ENCODE data around the gene AMTN. TPM values are rescaled to one million over a fixed set of nuclear protein-coding genes. Genes with fewer than 3 reads are reported as not detected.

AMTN gene, protein sequence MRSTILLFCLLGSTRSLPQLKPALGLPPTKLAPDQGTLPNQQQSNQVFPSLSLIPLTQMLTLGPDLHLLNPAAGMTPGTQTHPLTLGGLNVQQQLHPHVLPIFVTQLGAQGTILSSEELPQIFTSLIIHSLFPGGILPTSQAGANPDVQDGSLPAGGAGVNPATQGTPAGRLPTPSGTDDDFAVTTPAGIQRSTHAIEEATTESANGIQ
- total RNA-seq (not detected), total RNA-seq (0 to 0.07 (median 0) reads per million in 172 experiments)
- polyA plus RNA-seq (2013, experiment 1 of 2): not detected
- not detected for polyA plus RNA-seq (2013, experiment 2 of 2)

DNA sequence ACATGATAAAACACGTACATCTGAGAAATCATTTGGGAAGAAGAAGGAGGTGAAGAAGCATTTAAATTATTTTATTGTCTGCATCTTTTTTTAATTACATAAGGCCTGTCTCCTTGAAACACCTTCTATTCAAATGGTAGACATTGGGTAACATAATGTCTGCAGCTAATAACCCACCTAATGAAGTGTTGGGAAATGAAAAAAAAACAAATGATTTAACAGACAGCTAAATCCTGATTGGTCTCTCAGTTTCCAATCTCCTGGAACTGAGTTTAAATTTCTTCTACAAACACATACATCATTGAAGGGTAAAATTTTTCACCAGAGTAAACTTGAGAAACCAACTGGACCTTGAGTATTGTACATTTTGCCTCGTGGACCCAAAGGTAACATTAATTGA is at the start of gene AMTN:
Gene AMTN (plus strand): TSS at position 301 of the 400 bp plus-strand sequence. CDS start 209 bp downstream, outside the sequence.
- Histone ChIP-seq H3K36me3 (ENCODE audit: insufficient read depth, low read length) (no peaks in the 10 kb centered on the region), H3K4me1 (ENCODE audit: insufficient read depth, low read length) (no peaks in the 10 kb centered on the region), H3K27ac (ENCODE audit: low read depth in 1 of 2, low read length in 2 of 2) (no peak within 1 kb of the TSS), H3K9me3 (ENCODE audit: control insufficient read depth in 1 of 2, insufficient read depth in 1 of 2, low read length in 2 of 2) (no peaks in the 10 kb centered on the region), H3K27me3 (ENCODE audit: control insufficient read depth in 1 of 2, insufficient read depth in 2 of 2, low read length in 2 of 2) (no peaks in the 10 kb centered on the region), H3K4me3 (ENCODE audit: low read length) (no peak within 1 kb of the TSS)
- no peak for DNase-seq
- intact Hi-C loops (cut with DNase I, micrococcal nuclease): no loop called here
- no peaks in the 10 kb centered on the region for H3K36me3 Mint-ChIP-seq (ENCODE audit: low read depth)
- no peaks in the 10 kb centered on the region for H3K4me1 Mint-ChIP-seq (ENCODE audit: low read depth)
- TF ChIP-seq, protein P1, sequence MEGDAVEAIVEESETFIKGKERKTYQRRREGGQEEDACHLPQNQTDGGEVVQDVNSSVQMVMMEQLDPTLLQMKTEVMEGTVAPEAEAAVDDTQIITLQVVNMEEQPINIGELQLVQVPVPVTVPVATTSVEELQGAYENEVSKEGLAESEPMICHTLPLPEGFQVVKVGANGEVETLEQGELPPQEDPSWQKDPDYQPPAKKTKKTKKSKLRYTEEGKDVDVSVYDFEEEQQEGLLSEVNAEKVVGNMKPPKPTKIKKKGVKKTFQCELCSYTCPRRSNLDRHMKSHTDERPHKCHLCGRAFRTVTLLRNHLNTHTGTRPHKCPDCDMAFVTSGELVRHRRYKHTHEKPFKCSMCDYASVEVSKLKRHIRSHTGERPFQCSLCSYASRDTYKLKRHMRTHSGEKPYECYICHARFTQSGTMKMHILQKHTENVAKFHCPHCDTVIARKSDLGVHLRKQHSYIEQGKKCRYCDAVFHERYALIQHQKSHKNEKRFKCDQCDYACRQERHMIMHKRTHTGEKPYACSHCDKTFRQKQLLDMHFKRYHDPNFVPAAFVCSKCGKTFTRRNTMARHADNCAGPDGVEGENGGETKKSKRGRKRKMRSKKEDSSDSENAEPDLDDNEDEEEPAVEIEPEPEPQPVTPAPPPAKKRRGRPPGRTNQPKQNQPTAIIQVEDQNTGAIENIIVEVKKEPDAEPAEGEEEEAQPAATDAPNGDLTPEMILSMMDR (IDR thresholded peaks at IDR 0.05): no peak
- H3K27ac Mint-ChIP-seq: no peak within 1 kb of the TSS
- no peak within 1 kb of the TSS for H3K4me3 Mint-ChIP-seq
- ATAC-seq (ENCODE audit: poor library complexity): no peak
- ChIA-PET POLR2A (interaction anchor here (0.7 kb wide), 1 partner anchor 159 kb away, joined by 4 read pairs; no protein-coding TSS in a partner anchor), CTCF (no interaction called here)
- H3K27me3 Mint-ChIP-seq: peaks cover 17% of the 10 kb centered on the region
- H3K9me3 Mint-ChIP-seq: no peaks in the 10 kb centered on the region

DNA sequence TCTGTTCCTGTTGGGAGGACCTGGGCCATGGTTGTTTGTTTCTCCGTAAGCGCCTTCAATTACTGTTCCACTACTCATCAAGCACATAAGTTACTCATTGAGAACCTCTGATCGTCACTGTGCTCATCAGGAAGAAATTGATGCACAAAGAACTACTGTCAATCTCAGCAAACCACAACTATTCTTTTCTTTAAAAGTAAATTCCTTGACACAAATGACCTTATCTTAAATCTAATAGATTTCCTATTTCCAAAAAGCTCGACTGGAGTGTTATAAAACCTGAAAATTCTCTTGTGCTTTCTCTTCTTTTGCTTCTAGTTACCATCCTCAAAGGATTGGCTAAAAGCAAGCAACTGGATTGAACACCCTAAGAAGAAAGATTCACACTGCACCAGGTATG is 46.5 kb upstream of the AMTN start, which contains the start of gene MUC7:
Gene MUC7 (plus strand): TSS at position 301 of the 400 bp plus-strand sequence. CDS start 1,825 bp downstream, outside the sequence.
- Histone ChIP-seq H3K4me3 (ENCODE audit: low read length) (no peak within 1 kb of the TSS), H3K27me3 (ENCODE audit: control insufficient read depth in 1 of 2, insufficient read depth in 2 of 2, low read length in 2 of 2) (no peaks in the 10 kb centered on the region), H3K36me3 (ENCODE audit: insufficient read depth, low read length) (no peaks in the 10 kb centered on the region), H3K9me3 (ENCODE audit: control insufficient read depth in 1 of 2, insufficient read depth in 1 of 2, low read length in 2 of 2) (no peaks in the 10 kb centered on the region), H3K27ac (ENCODE audit: low read depth in 1 of 2, low read length in 2 of 2) (no peak within 1 kb of the TSS), H3K4me1 (ENCODE audit: insufficient read depth, low read length) (no peaks in the 10 kb centered on the region)
- no peaks in the 10 kb centered on the region for H3K36me3 Mint-ChIP-seq (ENCODE audit: low read depth)
- ChIA-PET POLR2A (no interaction called here), CTCF (no interaction called here)
- intact Hi-C loops (cut with DNase I, micrococcal nuclease): no loop called here
- peaks cover 3% of the 10 kb centered on the region for H3K9me3 Mint-ChIP-seq
- no peak within 1 kb of the TSS for H3K27ac Mint-ChIP-seq
- TF ChIP-seq, protein P1 (IDR thresholded peaks at IDR 0.05): no peak
- no peak for DNase-seq
- no peaks in the 10 kb centered on the region for H3K4me1 Mint-ChIP-seq (ENCODE audit: low read depth)
- H3K4me3 Mint-ChIP-seq: no peak within 1 kb of the TSS
- ATAC-seq (ENCODE audit: poor library complexity): no peak
- no peaks in the 10 kb centered on the region for H3K27me3 Mint-ChIP-seq

DNA sequence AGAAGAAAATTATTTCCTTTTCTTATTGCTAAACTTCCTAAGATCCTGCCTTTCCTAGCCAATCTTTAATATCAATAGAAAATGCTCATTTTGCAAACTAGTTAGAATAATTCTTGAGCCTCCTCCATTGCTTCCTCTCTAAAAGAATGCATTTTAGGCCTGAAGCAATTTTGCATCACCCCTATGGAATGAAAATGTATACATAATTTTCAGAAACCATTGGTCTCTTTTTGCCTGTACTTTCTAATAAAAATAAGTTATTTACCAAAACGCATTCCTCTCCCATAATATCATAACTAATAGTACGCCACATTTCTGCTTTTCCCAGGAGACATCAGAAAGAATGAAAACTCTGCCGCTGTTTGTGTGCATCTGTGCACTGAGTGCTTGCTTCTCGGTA is 44.7 kb upstream of the AMTN start:
- Histone ChIP-seq H3K36me3 (ENCODE audit: insufficient read depth, low read length) (no peaks in the 10 kb centered on the region), H3K9me3 (ENCODE audit: control insufficient read depth in 1 of 2, insufficient read depth in 1 of 2, low read length in 2 of 2) (no peaks in the 10 kb centered on the region), H3K27ac (ENCODE audit: low read depth in 1 of 2, low read length in 2 of 2) (no peak overlapping the region), H3K4me1 (ENCODE audit: insufficient read depth, low read length) (no peaks in the 10 kb centered on the region), H3K4me3 (ENCODE audit: low read length) (no peak overlapping the region), H3K27me3 (ENCODE audit: control insufficient read depth in 1 of 2, insufficient read depth in 2 of 2, low read length in 2 of 2) (no peaks in the 10 kb centered on the region)
- ChIA-PET POLR2A (no interaction called here), CTCF (interaction anchor here (0.9 kb wide), 1 partner anchor 38 kb away, joined by 3 read pairs; no protein-coding TSS in a partner anchor)
- Mint-ChIP-seq H3K36me3 (ENCODE audit: low read depth) (no peaks in the 10 kb centered on the region), H3K27me3 (peaks cover 5% of the 10 kb centered on the region), H3K9me3 (no peaks in the 10 kb centered on the region), H3K27ac (no peak overlapping the region), H3K4me1 (ENCODE audit: low read depth) (no peaks in the 10 kb centered on the region), H3K4me3 (no peak overlapping the region)
- intact Hi-C loops (cut with DNase I, micrococcal nuclease): no loop called here
- TF ChIP-seq, protein P1 (IDR thresholded peaks at IDR 0.05): no peak
- DNase-seq: no peak
- no peak for ATAC-seq (ENCODE audit: poor library complexity)

Data from CD4-positive, alpha-beta T cell (primary cell).